ENCODE data around the gene STIL. TPM values are rescaled to one million over a fixed set of nuclear protein-coding genes. Genes with fewer than 3 reads are reported as not detected.
A peak's percentile ranks its signal among the peaks of the same experiment; 100 is the strongest.

Gene STIL
- total and polyA plus RNA-seq, 12 donors: 0.22 to 2.1 (median 0.62) TPM

GRCh38 chr1:47224676-47225399 lies 89.1 kb downstream of the STIL start:
- Histone ChIP-seq H3K4me3 (peak overlapping the region in 9 of 10 donors; percentile 30 to 46 (median 37)), H3K27ac (peak overlapping the region in 3 of 10 donors; percentile 6 to 62 (median 56)), H3K9me3 (no peaks in the 10 kb centered on the region), H3K4me1 (peaks cover 4 to 45% (median 28%) of the 10 kb centered on the region in 9 donors), H3K36me3 (peaks cover 0 to 5% (median 0%) of the 10 kb centered on the region in 9 donors), H3K27me3 (peaks cover 13 to 84% (median 74%) of the 10 kb centered on the region in 7 donors)
- intact Hi-C loops (cut with DNase I): no loop called here
- no peak for TF ChIP-seq CTCF (IDR thresholded peaks at IDR 0.05)
- no peak for ATAC-seq
- DNase-seq: no peak
- WGBS, 2 donors: 20 to 26% methylated on average over 30 of the region's 30 CpGs

GRCh38 chr1:47223921-47224675 lies 89.8 kb downstream of the STIL start:
- no peak overlapping the region for H3K4me3 ChIP-seq
- H3K27me3 ChIP-seq: peaks cover 10 to 77% (median 66%) of the 10 kb centered on the region in 7 donors
- ATAC-seq: no peak
- peaks cover 0 to 11% (median 0%) of the 10 kb centered on the region in 9 donors for H3K36me3 ChIP-seq
- TF ChIP-seq CTCF (IDR thresholded peaks at IDR 0.05): no peak
- H3K4me1 ChIP-seq: peaks cover 4 to 40% (median 24%) of the 10 kb centered on the region in 9 donors
- H3K9me3 ChIP-seq: no peaks in the 10 kb centered on the region
- WGBS, 2 donors: 30 to 43% methylated on average over 9 of the region's 9 CpGs
- no peak overlapping the region for H3K27ac ChIP-seq
- DNase-seq: no peak
- intact Hi-C loops (cut with DNase I): no loop called here

GRCh38 chr1:47223174-47223920 lies 90.6 kb downstream of the STIL start:
- ATAC-seq (no peak), DNase-seq (no peak)
- intact Hi-C loops (cut with DNase I): no loop called here
- H3K4me3 ChIP-seq: no peak overlapping the region
- peaks cover 7 to 69% (median 59%) of the 10 kb centered on the region in 7 donors for H3K27me3 ChIP-seq
- no peak overlapping the region for H3K27ac ChIP-seq
- 48 to 49% methylated on average over 10 of the region's 10 CpGs for WGBS, 2 donors
- peaks cover 4 to 37% (median 24%) of the 10 kb centered on the region in 9 donors for H3K4me1 ChIP-seq
- peaks cover 0 to 17% (median 0%) of the 10 kb centered on the region in 9 donors for H3K36me3 ChIP-seq
- no peaks in the 10 kb centered on the region for H3K9me3 ChIP-seq
- TF ChIP-seq CTCF (IDR thresholded peaks at IDR 0.05): no peak

- 86 to 88% methylated on average over 3 of the region's 3 CpGs for WGBS, 2 donors
- Histone ChIP-seq H3K27me3 (peaks cover 7 to 61% (median 50%) of the 10 kb centered on the region in 7 donors), H3K4me1 (peaks cover 4 to 29% (median 22%) of the 10 kb centered on the region in 9 donors), H3K4me3 (no peak overlapping the region), H3K36me3 (peaks cover 0 to 17% (median 0%) of the 10 kb centered on the region in 9 donors), H3K9me3 (no peaks in the 10 kb centered on the region), H3K27ac (no peak overlapping the region)
- TF ChIP-seq CTCF (IDR thresholded peaks at IDR 0.05): no peak
- intact Hi-C loops (cut with DNase I): no loop called here
- DNase-seq (no peak), ATAC-seq (no peak)
Observed at GRCh38 chr1:47222476-47222875, 91.5 kb downstream of the STIL start.
